Stromal cell of bone marrow (primary cell): ENCODE measurements around the gene RHOG.
"Not testable (repeated sequence)": the region's sequence is repeated elsewhere in the genome, so short reads cannot be mapped to it uniquely, and the experiment has no call there.

Experiments
- DNase-seq: peaks from one replicate; pipeline ENCODE4 v3.0.0-alpha.2; 2012; ENCODE audit warnings: low read depth

RHOG gene

DNA sequence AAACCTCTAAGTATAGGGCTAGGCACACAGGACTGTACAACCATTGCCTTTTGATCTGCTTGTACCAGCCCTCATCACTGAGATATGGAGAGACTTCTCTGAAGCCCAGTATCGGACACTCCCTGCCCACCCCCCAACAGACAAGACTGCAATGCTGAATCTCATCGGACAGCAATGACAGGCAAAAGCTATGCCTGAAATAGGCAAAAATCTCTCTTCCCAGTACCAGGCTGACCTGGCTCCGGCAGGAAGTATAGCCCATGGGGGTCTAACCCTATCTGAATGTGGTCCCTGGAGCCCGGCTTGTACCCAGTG is 6.5 kb downstream of the RHOG start:
- DNase-seq = no peak

GRCh38 chr11:3833449-3833848 is 7.3 kb downstream of the RHOG start:
- DNase-seq = no peak

DNA sequence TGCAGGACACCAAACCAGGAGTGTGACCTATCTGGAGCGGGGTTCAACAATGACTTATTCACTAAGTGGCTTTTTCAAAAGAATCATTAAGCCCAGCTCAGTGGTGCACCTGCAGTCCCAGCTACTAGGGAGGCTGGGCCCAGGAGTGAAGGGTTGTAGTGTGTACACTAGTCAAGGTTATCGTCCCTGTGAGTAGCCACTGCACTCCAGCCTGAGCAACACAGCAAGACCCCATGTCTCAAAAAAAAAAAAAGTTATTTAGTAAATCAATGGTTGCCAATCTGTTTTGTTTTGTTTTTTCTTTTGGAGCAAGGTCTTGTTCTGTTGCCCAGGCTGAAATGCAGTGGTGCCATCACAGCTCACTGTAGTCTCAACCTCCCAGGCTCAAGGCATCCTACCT is 7.9 kb downstream of the RHOG start:
- no peak for DNase-seq

GRCh38 chr11:3831378-3832239 is 9.2 kb downstream of the RHOG start:
- no peak for DNase-seq

- no peak for DNase-seq
Measured at GRCh38 chr11:3830730-3831129, 10.0 kb downstream of the RHOG start.

DNA sequence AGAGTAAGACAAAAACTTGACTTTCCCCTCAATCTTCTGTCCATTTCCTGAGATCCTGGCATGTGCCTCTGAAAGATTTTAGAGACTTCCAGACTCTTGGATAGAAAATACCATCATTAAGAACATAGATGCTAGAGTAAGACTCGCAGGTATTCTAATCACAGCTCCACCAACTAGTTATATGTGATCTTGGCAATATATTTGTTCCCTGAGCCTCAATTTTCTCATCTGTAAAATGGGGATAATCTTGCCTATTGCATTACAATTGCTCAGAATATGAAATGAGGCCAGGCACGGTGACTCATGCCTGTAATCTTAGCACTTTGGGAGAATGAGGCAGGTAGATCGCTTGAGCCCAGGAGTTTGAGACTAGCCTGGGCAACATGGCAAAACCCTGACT is 10.7 kb downstream of the RHOG start:
- DNase-seq = no peak

- DNase-seq = no peak
Measured at GRCh38 chr11:3827434-3828186, 13.1 kb downstream of the RHOG start.

DNA sequence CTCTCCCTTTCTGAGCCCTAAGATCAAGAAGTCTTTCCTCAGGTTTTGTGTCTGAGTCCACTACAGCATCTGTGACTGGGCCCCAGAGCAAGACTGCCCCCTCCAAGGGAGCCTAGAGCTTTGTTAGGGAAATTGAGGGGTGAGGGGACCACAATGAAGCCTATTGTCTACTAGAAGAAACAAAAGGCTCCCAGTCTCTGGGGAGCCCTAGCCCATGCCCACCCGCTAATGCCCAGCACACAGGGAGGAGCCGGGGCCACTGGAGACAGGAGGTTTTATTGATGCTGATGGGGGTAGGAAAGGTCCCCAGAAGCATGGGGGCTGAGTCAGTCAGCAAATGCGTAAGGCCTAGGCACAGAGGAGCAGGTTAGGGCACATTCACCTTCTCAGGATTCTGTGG is 14.0 kb downstream of the RHOG start:
- DNase-seq = no peak

- DNase-seq = no peak
Measured at GRCh38 chr11:3825473-3826154, 15.1 kb downstream of the RHOG start.

DNA sequence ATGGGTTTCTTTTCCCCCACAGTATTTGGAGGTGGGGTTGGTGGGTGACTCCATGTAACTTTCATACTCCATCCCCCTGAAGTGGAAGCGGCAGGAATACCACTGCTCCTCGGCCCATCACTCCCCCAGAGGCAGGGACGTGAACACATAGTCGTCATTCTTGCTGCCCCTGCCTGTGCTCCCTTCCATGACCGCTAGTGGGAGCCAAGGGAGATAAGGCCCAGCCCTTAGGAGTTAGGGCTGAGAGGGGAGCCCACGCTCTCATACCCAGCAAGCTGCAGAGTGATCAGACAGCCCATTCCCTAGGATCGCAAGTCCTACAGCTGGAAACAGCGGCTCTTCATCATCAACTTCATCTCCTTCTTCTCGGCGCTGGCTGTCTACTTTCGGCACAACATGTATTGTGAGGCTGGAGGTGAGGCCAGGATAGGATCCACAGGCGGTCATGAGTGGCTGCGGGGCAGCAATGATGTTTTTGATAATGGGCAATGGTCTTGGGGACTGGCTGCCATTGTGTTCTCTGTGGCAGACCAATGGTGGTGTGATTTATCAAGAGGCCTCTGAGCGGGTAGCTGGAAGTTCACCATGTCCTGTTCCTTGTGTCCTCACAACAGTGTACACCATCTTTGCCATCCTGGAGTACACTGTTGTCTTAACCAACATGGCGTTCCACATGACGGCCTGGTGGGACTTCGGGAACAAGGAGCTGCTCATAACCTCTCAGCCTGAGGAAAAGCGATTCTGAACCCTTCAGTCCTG is 15.9 kb downstream of the RHOG start:
- DNase-seq = no peak

DNA sequence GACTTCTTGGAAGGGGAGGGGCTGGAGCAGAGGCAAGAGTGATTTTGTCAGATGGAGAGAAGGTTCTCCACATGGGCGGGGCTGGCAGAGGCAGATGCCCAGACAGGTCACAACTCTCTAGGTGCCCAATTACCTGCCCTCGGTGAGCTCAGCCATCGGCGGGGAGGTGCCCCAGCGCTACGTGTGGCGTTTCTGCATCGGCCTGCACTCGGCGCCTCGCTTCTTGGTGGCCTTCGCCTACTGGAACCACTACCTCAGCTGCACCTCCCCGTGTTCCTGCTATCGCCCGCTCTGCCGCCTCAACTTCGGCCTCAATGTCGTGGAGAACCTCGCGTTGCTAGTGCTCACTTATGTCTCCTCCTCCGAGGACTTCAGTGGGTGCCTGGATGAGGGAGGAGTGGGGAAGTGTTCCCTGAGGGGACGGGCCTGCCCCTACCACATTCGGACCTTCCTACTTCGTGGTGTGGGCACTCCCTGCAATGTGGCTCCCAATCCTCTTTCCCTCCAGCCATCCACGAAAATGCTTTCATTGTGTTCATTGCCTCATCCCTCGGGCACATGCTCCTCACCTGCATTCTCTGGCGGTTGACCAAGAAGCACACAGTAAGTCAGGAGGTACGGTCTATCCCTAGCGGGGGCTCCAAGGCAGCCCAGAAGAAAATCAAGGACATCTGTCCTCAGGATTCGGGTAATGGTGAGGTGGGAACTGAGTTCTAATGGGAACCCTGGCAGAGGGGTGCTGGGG is 16.8 kb downstream of the RHOG start:
- DNase-seq = no peak

GRCh38 chr11:3823303-3823702 is 17.5 kb downstream of the RHOG start:
- peak; percentile 77 for DNase-seq

DNA sequence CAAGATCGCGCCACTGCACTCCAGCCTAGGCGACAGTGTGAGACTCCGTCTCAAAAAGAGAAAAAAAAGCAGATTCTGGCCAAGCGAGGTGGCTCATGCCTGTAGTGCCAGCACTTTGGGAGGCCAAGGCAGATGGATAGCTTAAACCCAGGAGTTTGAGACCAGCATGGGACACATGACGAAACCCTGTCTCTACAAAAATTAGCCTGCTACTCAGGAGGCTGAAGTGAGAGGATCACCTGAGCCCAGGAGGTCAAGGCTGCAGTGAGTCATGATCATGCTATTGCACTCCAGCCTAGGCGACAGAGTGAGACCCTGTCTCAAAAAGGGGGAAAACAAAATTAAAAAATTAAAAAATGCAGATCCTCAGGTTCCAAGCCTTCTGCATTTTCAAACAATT is 18.4 kb downstream of the RHOG start:
- DNase-seq = no peak

DNA sequence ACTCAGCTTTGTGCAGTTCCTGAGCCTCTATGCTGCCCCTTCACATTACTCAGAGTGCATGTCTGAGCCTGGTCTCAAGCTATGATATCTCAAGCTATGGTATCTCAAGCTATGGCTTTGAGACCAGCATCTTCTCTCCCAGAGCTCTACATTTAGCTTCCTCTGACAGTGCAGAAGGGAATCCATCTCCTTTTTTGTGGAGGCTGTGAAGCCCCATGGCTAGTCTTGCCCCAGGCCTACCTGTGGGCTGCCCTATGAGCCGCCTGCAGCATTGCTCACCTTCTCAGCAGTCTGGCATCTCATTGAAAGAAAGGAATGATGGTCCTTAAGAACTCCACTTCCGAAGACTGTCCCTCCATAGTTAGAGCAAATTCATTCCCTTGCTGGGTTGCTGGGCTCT is 19.8 kb downstream of the RHOG start:
- DNase-seq = no peak

DNA sequence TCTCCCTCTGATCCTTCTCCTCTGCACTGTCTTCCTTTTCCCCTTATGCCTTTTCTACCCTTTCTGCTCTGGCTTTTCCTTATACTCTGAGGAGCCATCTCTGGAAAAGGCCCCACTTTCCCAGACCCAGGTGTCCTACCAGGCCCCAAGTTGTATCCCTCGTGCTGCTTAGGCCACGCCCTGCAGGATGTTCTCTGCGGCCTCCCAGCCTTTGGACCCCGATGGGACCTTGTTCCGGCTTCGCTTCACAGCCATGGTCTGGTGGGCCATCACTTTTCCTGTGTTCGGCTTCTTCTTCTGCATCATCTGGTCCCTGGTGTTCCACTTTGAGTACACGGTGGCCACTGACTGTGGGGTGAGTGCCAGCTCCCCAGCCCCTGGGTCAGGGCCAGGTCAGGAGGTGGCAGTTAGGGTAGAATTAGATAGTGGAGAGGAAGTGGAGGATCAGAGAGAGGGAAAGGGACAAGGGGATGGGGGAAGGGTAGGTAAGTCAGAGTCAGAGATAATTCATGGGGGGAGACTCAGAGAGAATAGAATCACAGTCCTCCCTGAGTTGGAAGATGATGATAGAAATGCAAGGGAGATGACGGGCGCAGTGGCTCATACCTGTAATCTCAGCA is 23.5 kb downstream of the RHOG start:
- no peak for DNase-seq

DNA sequence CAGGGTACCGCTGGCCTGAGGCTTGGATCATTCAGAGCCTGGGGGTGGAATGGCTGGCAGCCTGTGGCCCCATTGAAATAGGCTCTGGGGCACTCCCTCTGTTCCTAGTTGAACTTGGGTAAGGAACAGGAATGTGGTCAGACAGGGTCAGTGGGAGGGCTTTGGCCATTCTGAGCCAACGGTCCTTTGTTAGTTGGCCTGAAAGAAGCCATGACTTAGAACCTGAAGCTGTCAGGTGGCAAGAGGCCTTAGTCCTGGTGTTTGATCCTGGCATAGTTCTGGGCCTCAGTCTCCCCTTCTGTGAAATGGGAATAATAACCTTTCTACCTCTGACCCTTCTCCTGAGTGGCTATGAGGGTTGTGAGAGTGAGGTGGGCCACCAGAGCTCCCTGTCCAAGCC is 24.1 kb downstream of the RHOG start:
- no peak for DNase-seq

DNA sequence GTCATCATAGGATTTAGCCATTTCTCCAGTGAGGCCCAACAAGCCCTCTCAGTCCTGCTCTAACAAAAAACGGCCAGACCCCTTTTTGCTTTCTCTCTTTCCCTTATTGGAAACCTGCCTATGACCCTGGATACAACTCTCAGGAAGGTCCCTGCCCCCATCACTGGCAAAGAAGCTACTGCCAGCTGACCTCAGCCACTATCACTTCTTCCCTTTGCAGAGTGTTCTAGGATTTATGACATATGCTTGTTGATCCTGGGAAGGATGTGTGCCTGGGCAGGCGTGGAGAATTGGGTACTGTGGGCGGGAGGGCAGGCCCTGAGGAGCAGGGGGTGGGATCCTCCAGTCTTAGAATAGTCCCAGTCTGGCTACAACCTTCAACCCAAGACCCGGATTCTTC is 24.9 kb downstream of the RHOG start:
- no peak for DNase-seq

DNA sequence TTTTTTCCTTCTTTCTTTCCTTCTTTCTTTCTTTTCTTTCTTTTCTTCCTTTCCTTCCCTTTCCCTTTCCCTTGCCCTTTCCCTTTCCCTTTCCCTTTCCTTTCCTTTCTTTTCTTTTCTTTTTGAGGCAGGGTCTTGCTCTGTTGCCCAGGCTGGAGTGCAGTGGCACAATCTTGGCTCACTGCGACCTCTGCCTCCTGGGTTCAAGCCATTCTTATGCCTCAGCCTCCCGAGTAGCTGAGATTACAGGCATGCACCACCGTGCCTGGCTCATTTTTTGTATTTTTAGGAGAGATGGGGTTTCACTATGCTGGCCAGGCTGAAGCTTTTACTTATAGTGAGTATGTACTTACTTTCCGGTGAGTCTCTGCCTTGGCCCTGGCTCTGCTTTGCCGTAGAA is 25.9 kb downstream of the RHOG start:
- DNase-seq = not testable (repeated sequence)

- DNase-seq = no peak
Measured at GRCh38 chr11:3810951-3811350, 29.8 kb downstream of the RHOG start.

GRCh38 chr11:3810446-3810845 is 30.3 kb downstream of the RHOG start:
- DNase-seq = no peak

DNA sequence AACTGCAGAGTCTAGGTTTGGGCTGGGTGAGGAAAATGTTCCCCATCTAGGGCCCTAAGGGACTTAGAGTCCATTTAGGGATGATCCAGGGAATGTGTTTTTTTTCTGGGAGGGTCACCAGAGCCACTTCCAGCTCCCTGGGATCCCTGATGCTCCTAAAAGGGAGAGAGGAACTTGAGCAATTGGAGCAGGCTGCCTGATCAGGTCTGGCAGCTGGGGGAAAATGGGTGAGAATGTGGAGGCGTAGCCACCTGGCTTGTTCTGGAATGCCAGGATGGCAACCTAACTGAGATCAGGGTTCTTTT is 31.2 kb downstream of the RHOG start:
- DNase-seq = no peak
